Skin epidermis (tissue), 12 donors: ENCODE results near the gene OR6M1.

ENCODE experiments used
- H3K27ac ChIP-seq, 21 experiments: fragments of 200-600 bp; sonication (generic) in 11 of 21; one replicate each; pipeline ENCODE4 v1.5.0; 2020; ENCODE audit warnings: mild to moderate bottlenecking in 3 of 21, inconsistent platforms in 2 of 21, moderate library complexity in 2 of 21
- H3K4me3 ChIP-seq, 7 experiments: fragments of 200-600 bp; sonication (generic) in 2 of 7; one replicate each; pipeline ENCODE4 v1.5.0; 2020; ENCODE audit warnings: inconsistent platforms in 2 of 7, mild to moderate bottlenecking in 2 of 7, moderate library complexity in 1 of 7

OR6M1 gene

DNA sequence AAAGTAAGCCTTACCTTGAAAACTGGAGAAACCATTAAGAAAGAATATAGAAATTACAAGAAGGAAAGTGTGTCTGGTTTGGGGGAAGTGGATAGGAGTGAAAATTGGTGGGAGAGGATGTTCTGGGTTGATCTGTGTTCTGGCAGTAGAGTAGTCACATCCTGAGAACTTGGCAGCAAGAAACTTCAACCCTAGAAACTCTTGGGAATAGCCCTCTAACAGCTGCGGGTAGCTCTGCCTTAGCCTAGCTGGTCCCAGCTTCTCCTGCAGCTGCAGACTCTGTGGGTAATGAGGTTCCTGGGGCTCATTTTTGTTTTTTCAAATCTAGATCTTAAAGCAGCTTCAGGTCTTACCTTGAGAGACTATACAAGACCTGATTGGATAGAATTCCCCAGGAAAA, 27.6 kb downstream of the OR6M1 start:
- H3K27ac ChIP-seq, result no peak overlapping the region
- H3K4me3 ChIP-seq, result no peak overlapping the region

GRCh38 chr11:123775715-123776549, 30.2 kb downstream of the OR6M1 start:
- Histone ChIP-seq H3K27ac (no peak overlapping the region), H3K4me3 (no peak overlapping the region)

DNA sequence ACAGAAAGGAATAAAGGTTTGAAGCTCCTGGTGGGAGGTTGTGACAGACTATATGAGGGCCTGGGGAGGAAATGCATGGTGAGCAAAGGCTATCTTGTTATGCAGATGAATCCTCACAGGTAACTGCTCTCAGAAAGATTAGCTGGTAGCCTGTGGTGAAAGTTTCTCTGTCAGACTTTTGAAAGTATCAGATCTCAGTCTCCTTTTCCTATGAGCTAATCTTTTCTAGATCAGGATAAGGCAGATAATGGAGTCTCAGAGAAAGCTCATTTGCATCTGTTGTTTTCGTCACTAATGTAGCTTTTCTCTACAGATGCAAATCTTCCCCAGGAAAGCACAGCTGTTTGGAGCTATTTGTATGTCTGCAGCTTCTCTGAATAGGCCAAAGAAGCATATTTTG, 30.9 kb downstream of the OR6M1 start:
- no peak overlapping the region for H3K27ac ChIP-seq
- H3K4me3 ChIP-seq, result no peak overlapping the region

DNA sequence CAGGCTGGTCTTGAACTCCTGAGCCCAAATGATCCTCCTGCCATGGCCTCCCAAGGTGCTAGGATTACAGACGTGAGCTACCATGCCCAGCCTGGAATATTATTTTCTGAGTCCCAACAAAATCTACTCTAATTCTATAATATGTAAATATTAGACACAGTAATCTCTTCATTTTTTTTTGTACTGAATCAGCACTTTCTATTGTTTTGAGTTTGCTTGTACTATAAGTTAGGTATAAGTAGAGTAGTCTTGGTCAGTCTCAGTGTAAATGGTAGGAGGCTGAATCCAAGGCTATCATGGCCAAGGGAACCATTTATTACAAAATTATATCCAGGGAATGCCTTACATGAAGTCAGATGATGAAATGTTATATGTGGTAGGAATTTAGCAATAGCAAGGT, 32.2 kb downstream of the OR6M1 start:
- H3K27ac ChIP-seq, result no peak overlapping the region

GRCh38 chr11:123773026-123773425, 33.1 kb downstream of the OR6M1 start:
- H3K27ac ChIP-seq, result no peak overlapping the region

More for the DNA sequence above, 32.2 kb downstream of the OR6M1 start:
- no peak overlapping the region for H3K4me3 ChIP-seq

DNA sequence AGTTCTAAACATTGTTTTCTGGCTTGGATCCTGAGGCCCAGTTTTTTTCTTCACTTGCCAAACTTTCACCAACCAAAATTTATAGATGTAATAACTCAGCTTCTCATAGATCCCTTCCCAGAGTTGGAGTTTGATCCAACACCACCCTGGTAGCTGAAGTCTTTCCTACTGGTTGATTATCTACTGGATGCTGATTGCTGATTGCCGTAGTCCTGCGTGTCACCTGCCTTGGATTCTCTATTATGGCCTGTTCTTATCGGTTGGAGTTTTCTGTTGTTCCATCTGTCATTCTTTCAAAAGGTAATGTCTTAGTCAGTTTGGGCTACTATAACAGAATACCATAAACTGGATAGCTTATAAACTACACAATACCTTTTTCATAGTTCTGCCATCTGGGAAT, 34.5 kb downstream of the OR6M1 start:
- Histone ChIP-seq H3K27ac (no peak overlapping the region), H3K4me3 (no peak overlapping the region)

More at GRCh38 chr11:123773026-123773425, 33.1 kb downstream of the OR6M1 start:
- no peak overlapping the region for H3K4me3 ChIP-seq

DNA sequence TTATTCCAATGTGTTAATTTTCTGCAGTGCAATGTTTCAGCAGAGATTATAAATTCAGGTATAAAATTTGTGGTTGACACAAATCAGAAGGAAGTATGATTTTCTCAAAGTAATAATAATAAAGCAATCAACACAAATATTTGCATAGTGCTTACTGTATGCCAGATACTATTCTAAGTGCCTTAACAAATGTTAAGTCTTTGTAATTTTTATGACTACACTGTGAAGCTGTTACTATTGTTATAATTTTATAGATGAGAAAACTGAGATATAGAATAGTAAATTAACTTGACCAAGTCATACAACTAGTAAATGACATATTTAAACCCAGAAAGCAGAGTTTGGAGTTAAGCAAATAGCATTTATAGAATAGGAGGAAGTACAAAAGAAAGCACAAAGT, 35.4 kb downstream of the OR6M1 start:
- no peak overlapping the region for H3K4me3 ChIP-seq
- no peak overlapping the region for H3K27ac ChIP-seq

DNA sequence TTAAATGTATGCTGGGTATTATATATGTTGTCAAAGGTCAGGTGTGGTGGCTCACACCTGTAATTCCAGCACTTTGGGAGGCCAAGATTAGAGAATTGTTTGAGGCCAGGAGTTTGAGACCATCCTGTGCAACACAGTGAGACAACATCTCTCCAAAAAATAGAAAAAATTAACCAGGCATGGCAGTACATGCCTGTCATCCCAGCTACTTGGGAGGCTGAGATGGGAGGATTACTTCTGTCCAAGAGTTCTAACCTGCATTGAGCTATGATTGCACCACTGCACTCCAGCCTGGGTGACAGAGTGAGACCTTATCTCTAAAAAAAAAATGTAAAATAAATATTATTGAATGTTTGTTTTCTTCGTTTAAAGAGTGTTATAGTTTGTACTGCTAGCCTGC, 40.5 kb downstream of the OR6M1 start:
- no peak overlapping the region for H3K4me3 ChIP-seq
- no peak overlapping the region for H3K27ac ChIP-seq

GRCh38 chr11:123762422-123762821, 43.7 kb downstream of the OR6M1 start:
- Histone ChIP-seq H3K4me3 (no peak overlapping the region), H3K27ac (no peak overlapping the region)

DNA sequence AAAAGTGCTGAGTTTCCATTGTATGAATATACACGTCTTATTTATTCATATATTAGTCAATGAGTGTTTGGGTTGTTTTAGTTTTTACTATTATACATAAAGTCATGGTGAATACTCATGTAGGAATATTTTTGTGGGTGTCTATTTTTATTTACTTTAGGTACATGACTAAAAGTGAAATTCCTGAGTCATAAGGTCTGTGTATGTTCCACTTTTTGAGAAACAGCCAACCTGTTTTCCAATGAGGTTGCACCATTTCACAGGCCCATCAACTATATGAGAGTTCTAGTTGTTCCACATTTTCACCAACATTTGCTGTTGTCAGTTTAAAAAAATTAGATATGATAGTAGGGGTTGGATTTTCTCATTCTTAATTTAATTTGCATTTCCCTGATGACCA, 45.3 kb downstream of the OR6M1 start:
- Histone ChIP-seq H3K27ac (no peak overlapping the region), H3K4me3 (no peak overlapping the region)

DNA sequence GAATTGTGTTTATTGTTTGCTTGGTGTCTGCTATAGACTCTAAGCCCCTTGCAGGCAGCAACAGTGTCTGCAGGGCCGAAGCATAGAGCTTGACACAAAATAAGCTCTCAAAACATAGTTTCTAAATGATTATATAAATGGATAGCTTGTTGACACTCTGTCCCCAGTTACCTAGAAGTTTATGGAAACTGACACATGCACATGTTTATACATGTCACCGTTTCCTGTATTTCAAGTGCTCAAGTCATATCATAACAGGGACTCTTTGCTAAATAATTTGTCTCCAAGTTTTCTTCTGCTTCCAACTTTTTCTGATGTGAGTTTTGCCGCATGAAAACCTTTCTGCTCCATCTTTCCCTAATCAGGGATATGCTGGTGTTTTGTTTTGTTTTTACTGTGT, 48.2 kb downstream of the OR6M1 start:
- H3K27ac ChIP-seq, result no peak overlapping the region
- H3K4me3 ChIP-seq, result no peak overlapping the region

DNA sequence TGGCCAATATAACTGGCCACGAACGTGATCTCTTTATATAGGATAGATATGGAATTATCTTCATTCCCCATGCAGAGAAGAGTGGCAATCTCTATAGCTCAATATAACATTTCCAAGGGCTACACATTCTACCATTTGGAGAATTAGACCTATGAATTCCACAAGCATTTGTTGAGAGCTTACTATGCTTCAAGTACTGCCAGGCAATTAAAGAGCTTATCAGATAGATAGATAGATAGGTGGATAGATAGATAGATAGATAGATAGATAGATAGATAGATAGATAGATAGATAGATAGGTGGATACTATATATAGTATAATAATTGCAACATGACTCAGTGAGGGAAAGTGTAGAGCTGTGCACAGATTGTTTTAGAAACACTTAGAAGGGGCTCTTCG, 50.3 kb downstream of the OR6M1 start:
- Histone ChIP-seq H3K4me3 (no peak overlapping the region), H3K27ac (no peak overlapping the region)
